ENCODE results near the gene RFX4.
"Not testable (repeated sequence)": the region's sequence is repeated elsewhere in the genome, so short reads cannot be mapped to it uniquely, and the experiment has no call there.

The RFX4 gene

GRCh38 chr12:106647793-106648514 is 65.2 kb downstream of the RFX4 start:
- no peak for DNase-seq

- no peak for DNase-seq
Measured at GRCh38 chr12:106648736-106649135, 65.9 kb downstream of the RFX4 start.

- DNase-seq: no peak
Measured at GRCh38 chr12:106651552-106651951, 68.7 kb downstream of the RFX4 start.

- no peak for DNase-seq
Measured at GRCh38 chr12:106652510-106653015, 69.8 kb downstream of the RFX4 start.

GRCh38 chr12:106655577-106655976 is 72.8 kb downstream of the RFX4 start:
- DNase-seq: no peak

- no peak for DNase-seq
Measured at GRCh38 chr12:106657488-106657887, 74.7 kb downstream of the RFX4 start.

- DNase-seq: no peak
Measured at GRCh38 chr12:106663385-106663784, 80.6 kb downstream of the RFX4 start.

GRCh38 chr12:106669216-106669615 is 86.4 kb downstream of the RFX4 start:
- no peak for DNase-seq

GRCh38 chr12:106670131-106670530 is 87.3 kb downstream of the RFX4 start:
- no peak for DNase-seq

- no peak for DNase-seq
Measured at GRCh38 chr12:106671840-106672239, 89.0 kb downstream of the RFX4 start.

GRCh38 chr12:106672314-106673025 is 89.7 kb downstream of the RFX4 start:
- DNase-seq: no peak

GRCh38 chr12:106673141-106673540 is 90.3 kb downstream of the RFX4 start:
- no peak for DNase-seq

GRCh38 chr12:106675651-106676435 is 93.0 kb downstream of the RFX4 start:
- DNase-seq: no peak

- no peak for DNase-seq
Measured at GRCh38 chr12:106679574-106679973, 96.8 kb downstream of the RFX4 start.

GRCh38 chr12:106680280-106680679 is 97.5 kb downstream of the RFX4 start:
- no peak for DNase-seq

- DNase-seq: no peak
Measured at GRCh38 chr12:106681210-106681609, 98.4 kb downstream of the RFX4 start.

GRCh38 chr12:106682594-106683234 is 99.9 kb downstream of the RFX4 start:
- no peak for DNase-seq

GRCh38 chr12:106684497-106684896 is 101.7 kb downstream of the RFX4 start:
- DNase-seq: no peak

GRCh38 chr12:106685381-106685780 is 102.6 kb downstream of the RFX4 start:
- DNase-seq: no peak

- no peak for DNase-seq
Measured at GRCh38 chr12:106687672-106688071, 104.9 kb downstream of the RFX4 start.

GRCh38 chr12:106690569-106691305 is 107.9 kb downstream of the RFX4 start:
- DNase-seq: no peak

- not testable (repeated sequence) for DNase-seq
Measured at GRCh38 chr12:106692033-106692432, 109.2 kb downstream of the RFX4 start.

All from fibroblast of skin of right quadriceps (primary cell).